ENCODE results near the gene RNF13.
A peak's percentile ranks its signal among the peaks of the same experiment; 100 is the strongest.

RNF13 gene, protein sequence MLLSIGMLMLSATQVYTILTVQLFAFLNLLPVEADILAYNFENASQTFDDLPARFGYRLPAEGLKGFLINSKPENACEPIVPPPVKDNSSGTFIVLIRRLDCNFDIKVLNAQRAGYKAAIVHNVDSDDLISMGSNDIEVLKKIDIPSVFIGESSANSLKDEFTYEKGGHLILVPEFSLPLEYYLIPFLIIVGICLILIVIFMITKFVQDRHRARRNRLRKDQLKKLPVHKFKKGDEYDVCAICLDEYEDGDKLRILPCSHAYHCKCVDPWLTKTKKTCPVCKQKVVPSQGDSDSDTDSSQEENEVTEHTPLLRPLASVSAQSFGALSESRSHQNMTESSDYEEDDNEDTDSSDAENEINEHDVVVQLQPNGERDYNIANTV

DNA sequence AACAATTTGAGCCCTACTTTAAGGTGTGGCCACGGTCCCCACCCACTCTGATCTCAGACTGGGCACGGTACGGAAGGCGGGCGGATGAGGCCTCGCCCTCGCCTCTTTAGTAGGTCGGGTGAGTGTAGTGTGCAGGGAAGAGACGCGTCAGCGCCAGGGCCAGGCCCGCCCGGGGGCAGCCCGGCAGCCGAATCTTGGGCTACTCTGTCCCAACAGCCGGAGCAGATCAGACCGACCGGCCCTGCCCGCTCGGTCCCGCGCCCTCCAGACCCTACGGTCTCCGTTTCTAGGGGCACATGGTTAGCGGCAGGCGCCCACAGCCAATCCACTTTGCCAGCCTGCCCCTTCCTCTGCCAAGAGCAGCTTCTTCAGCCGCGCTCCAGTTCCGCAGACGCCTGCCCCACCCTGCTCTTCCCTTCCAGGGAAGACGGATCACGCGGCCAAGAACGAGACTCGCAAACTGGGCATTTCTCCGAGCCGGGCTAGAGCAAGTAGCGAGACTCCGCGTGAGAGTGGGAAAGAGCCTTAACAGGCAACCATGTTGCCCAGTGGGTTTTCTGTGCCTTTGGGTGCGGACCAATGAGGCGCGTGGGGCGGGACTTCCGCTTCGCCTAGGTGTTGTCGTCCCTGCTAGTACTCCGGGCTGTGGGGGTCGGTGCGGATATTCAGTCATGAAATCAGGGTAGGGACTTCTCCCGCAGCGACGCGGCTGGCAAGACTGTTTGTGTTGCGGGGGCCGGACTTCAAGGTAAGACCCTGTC lies at the start of gene RNF13:
Gene RNF13 (plus strand): TSS at position 610 of the 761 bp plus-strand sequence. CDS start 32,812 bp downstream, outside the sequence.
- Mint-ChIP-seq H3K36me3 (ENCODE audit: low read depth) (no peaks in the 10 kb centered on the region), H3K9me3 (no peaks in the 10 kb centered on the region), H3K4me1 (ENCODE audit: low read depth) (peaks cover 50% of the 10 kb centered on the region), H3K4me3 (peak within 1 kb of the TSS; percentile 96), H3K27ac (peak within 1 kb of the TSS; percentile 100), H3K27me3 (peaks cover 6% of the 10 kb centered on the region)

DNA sequence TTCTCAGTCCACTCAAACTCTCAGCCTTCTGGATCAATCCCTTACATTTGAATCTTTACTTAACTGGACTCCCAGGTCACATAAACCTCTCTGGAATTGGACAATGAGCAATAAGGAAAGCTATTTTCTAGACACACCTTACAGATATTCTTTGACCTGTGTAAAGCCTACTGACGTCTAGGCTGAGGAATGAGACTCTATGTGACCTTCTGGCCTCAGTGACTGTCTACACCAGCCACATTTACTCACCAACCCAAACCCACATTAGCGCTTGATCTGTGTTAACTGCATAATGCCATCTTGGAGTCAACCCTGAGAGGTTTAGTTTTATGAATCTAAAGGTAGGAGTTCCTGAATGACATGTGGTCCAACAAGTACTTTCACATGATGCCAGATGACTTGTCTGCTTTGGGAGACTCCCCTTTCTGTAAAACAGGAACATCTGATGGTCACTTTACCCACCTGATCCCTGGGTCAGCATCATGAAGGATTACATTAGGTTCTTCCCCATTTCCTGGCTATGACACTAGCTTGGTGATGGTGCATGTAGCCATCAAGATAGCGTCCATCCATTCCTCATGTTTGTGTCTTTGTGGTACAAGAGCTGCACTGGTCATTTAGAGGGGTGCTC lies 49.3 kb upstream of the RNF13 start:
- H3K4me1 Mint-ChIP-seq (ENCODE audit: low read depth), result no peaks in the 10 kb centered on the region
- peaks cover 43% of the 10 kb centered on the region for H3K27me3 Mint-ChIP-seq
- H3K4me3 Mint-ChIP-seq, result no peak overlapping the region
- no peaks in the 10 kb centered on the region for H3K9me3 Mint-ChIP-seq
- no peaks in the 10 kb centered on the region for H3K36me3 Mint-ChIP-seq (ENCODE audit: low read depth)
- no peak overlapping the region for H3K27ac Mint-ChIP-seq

- H3K27ac Mint-ChIP-seq, result no peak overlapping the region
Measured at GRCh38 chr3:149764302-149764701, 48.7 kb upstream of the RNF13 start.

GRCh38 chr3:149765762-149766334 lies 47.2 kb upstream of the RNF13 start:
- no peak overlapping the region for H3K4me3 Mint-ChIP-seq
- H3K36me3 Mint-ChIP-seq (ENCODE audit: low read depth), result no peaks in the 10 kb centered on the region
- H3K9me3 Mint-ChIP-seq, result no peaks in the 10 kb centered on the region
- no peaks in the 10 kb centered on the region for H3K4me1 Mint-ChIP-seq (ENCODE audit: low read depth)
- no peak overlapping the region for H3K27ac Mint-ChIP-seq
- peaks cover 35% of the 10 kb centered on the region for H3K27me3 Mint-ChIP-seq

More at GRCh38 chr3:149764302-149764701, 48.7 kb upstream of the RNF13 start:
- peaks cover 41% of the 10 kb centered on the region for H3K27me3 Mint-ChIP-seq
- H3K4me3 Mint-ChIP-seq, result no peak overlapping the region
- no peaks in the 10 kb centered on the region for H3K36me3 Mint-ChIP-seq (ENCODE audit: low read depth)
- H3K9me3 Mint-ChIP-seq, result no peaks in the 10 kb centered on the region
- H3K4me1 Mint-ChIP-seq (ENCODE audit: low read depth), result no peaks in the 10 kb centered on the region

GRCh38 chr3:149767720-149768119 lies 45.3 kb upstream of the RNF13 start:
- Mint-ChIP-seq H3K4me1 (ENCODE audit: low read depth) (no peaks in the 10 kb centered on the region), H3K36me3 (ENCODE audit: low read depth) (no peaks in the 10 kb centered on the region), H3K27ac (no peak overlapping the region), H3K9me3 (no peaks in the 10 kb centered on the region), H3K27me3 (peaks cover 36% of the 10 kb centered on the region), H3K4me3 (no peak overlapping the region)

- Mint-ChIP-seq H3K36me3 (ENCODE audit: low read depth) (no peaks in the 10 kb centered on the region), H3K4me3 (no peak overlapping the region), H3K4me1 (ENCODE audit: low read depth) (no peaks in the 10 kb centered on the region)
Measured at GRCh38 chr3:149768704-149769103, 44.3 kb upstream of the RNF13 start.

GRCh38 chr3:149770246-149770645 lies 42.8 kb upstream of the RNF13 start:
- H3K9me3 Mint-ChIP-seq, result no peaks in the 10 kb centered on the region
- H3K4me3 Mint-ChIP-seq, result no peak overlapping the region
- H3K4me1 Mint-ChIP-seq (ENCODE audit: low read depth), result no peaks in the 10 kb centered on the region
- H3K27me3 Mint-ChIP-seq, result peaks cover 27% of the 10 kb centered on the region
- no peak overlapping the region for H3K27ac Mint-ChIP-seq
- no peaks in the 10 kb centered on the region for H3K36me3 Mint-ChIP-seq (ENCODE audit: low read depth)

More at GRCh38 chr3:149768704-149769103, 44.3 kb upstream of the RNF13 start:
- Mint-ChIP-seq H3K27me3 (peaks cover 36% of the 10 kb centered on the region), H3K27ac (no peak overlapping the region), H3K9me3 (no peaks in the 10 kb centered on the region)

DNA sequence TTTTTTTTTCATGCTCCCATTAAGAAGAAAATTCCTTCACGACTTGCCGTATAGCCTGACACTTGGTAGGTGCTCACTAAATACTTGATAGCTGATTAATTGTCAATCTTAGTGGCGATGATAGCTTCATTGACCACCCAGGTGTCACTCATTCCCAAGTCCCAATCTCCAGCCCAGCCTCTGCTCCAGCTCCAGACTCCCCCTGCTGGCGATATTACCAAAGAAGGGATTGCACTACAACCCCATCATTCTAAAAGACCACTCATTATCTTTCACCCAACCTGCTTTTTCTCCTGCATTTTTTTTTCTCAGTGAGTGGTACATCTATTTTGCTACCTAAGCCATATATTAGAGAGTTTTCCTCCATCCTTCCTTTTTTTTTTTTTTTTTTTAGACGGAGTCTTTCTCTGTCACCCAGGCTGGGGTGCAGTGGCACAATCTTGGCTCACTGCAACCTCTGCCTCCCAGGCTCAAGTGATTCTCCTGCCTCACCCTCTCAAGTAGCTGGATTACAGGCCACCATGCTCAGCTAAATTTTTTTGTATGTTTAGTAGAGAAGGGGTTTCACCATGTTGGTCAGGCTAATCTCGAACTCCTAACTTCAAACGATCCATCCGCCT lies 41.3 kb upstream of the RNF13 start:
- Mint-ChIP-seq H3K4me1 (ENCODE audit: low read depth) (no peaks in the 10 kb centered on the region), H3K36me3 (ENCODE audit: low read depth) (no peaks in the 10 kb centered on the region), H3K27me3 (peaks cover 18% of the 10 kb centered on the region), H3K27ac (no peak overlapping the region), H3K4me3 (no peak overlapping the region), H3K9me3 (no peaks in the 10 kb centered on the region)

DNA sequence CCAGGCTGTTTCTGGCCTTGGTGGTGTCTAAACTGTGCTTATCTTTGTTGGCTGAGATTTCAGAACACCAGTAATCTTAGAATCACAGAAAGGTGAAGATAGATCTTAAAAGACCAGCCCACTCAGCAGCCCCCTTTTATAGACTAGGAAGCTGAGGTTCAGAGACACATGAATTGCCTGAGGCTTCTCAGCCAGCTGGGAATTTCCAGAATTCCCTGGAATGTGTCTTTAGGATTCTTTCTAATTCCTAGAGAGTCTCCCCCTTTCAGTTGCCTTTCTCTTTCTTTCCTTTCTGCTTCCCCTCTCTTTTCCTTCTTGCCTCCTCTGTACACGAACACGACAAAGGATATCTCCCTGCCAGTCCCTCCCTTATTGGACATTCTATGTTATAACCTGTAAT lies 40.2 kb upstream of the RNF13 start:
- no peak overlapping the region for H3K4me3 Mint-ChIP-seq
- H3K9me3 Mint-ChIP-seq, result no peaks in the 10 kb centered on the region
- no peaks in the 10 kb centered on the region for H3K36me3 Mint-ChIP-seq (ENCODE audit: low read depth)
- no peak overlapping the region for H3K27ac Mint-ChIP-seq
- H3K27me3 Mint-ChIP-seq, result peaks cover 12% of the 10 kb centered on the region
- no peaks in the 10 kb centered on the region for H3K4me1 Mint-ChIP-seq (ENCODE audit: low read depth)

DNA sequence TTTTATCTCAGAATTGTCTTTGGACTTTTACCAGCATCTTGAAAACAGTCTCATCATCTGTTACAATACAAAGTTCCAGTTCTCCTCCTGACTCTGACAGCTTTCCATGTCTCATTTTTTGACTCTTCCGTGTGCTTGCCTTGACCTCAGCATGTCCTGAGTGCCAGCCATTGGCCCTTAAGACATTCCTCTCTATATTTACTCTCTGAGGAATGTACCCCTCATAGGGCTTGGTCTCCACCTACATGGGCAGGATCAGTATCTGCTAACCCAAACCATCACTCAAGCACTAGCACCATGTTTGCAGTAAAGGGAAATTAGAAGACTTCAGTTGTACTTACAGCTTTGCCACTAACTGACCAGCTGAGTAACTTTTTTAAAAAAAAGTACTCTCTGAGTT lies 36.8 kb upstream of the RNF13 start:
- Mint-ChIP-seq H3K4me1 (ENCODE audit: low read depth) (no peaks in the 10 kb centered on the region), H3K9me3 (no peaks in the 10 kb centered on the region), H3K4me3 (no peak overlapping the region), H3K27ac (no peak overlapping the region), H3K36me3 (ENCODE audit: low read depth) (no peaks in the 10 kb centered on the region), H3K27me3 (peaks cover 5% of the 10 kb centered on the region)

DNA sequence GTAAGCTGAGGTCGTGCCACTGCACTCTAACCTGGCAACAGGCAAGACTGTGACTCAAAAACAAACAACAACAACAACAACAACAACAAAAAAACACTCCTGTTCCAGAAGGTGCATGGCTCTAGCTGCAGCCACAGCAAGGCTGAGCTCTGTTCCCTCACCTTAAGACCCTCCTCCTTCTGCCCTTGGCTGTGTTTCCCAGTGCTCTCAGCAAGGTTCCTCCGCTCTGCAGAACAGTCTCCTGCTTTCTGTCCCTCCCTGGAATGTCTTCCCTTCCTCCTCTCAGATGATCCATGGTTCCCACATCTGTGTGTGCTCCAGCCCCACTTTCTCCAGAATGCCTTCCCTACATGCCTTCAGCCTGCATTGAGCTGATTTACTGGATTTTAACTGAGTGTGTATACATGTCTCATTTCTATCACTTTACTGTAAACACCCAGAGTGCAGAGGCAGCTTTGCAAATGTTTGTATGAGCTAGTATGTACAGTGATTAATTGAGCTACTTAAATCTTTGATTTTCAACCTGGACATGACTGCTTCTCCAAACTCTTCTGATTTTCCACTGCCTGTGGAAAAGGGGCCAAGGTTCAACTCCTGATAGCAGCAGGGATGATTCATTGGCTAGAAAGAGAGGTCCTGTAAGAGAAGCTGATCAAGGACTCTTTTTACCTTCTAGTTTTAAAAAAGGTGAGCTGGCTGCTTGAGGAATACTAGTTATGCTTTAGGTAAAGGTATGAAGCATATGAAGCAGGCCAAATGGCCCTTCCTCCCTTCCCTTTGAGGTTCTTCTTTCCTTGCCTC lies 35.4 kb upstream of the RNF13 start:
- Mint-ChIP-seq H3K27me3 (no peaks in the 10 kb centered on the region), H3K9me3 (no peaks in the 10 kb centered on the region), H3K36me3 (ENCODE audit: low read depth) (no peaks in the 10 kb centered on the region), H3K4me3 (no peak overlapping the region), H3K4me1 (ENCODE audit: low read depth) (no peaks in the 10 kb centered on the region), H3K27ac (no peak overlapping the region)

- Mint-ChIP-seq H3K27me3 (peaks cover 1% of the 10 kb centered on the region), H3K4me3 (no peak overlapping the region), H3K27ac (peak overlapping the region; percentile 41), H3K36me3 (ENCODE audit: low read depth) (no peaks in the 10 kb centered on the region), H3K9me3 (no peaks in the 10 kb centered on the region), H3K4me1 (ENCODE audit: low read depth) (peaks cover 7% of the 10 kb centered on the region)
Measured at GRCh38 chr3:149781211-149781610, 31.8 kb upstream of the RNF13 start.

DNA sequence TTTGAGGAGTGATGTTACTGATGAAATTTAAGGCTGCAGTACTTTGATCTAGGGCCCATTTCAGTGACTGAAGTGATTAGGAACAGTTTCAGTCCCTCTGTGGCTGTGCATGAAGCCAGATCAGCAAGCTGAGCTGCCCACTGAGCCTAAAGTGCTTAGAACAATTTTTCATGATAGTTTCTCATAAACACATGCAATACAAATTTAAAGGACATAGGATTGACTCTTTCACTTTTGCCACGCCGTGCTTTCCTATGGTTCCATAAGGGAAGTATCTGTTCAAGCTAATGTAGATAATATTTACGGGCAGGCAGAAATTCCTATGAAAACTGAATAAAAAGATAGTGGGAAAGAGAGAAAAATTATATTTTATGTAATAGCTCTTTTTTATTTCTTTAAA lies 31.3 kb upstream of the RNF13 start:
- Mint-ChIP-seq H3K27me3 (peaks cover 5% of the 10 kb centered on the region), H3K4me3 (no peak overlapping the region), H3K27ac (peak overlapping the region; percentile 41), H3K36me3 (ENCODE audit: low read depth) (no peaks in the 10 kb centered on the region), H3K9me3 (no peaks in the 10 kb centered on the region), H3K4me1 (ENCODE audit: low read depth) (peaks cover 7% of the 10 kb centered on the region)

GRCh38 chr3:149783576-149783975 lies 29.4 kb upstream of the RNF13 start:
- no peak overlapping the region for H3K27ac Mint-ChIP-seq
- H3K27me3 Mint-ChIP-seq, result peaks cover 5% of the 10 kb centered on the region
- peaks cover 7% of the 10 kb centered on the region for H3K4me1 Mint-ChIP-seq (ENCODE audit: low read depth)
- H3K36me3 Mint-ChIP-seq (ENCODE audit: low read depth), result no peaks in the 10 kb centered on the region
- no peak overlapping the region for H3K4me3 Mint-ChIP-seq
- no peaks in the 10 kb centered on the region for H3K9me3 Mint-ChIP-seq

All from stimulated activated naive CD8-positive, alpha-beta T cell treated with anti-CD3 and anti-CD28 coated beads, Interleukin-15, Interleukin-2, amounts not matched to agents 100 ng/mL and 50 ng/mL, for 24 hours (primary cell).